Loucy (cell line): ENCODE measurements around the gene MC2R.

ENCODE experiments used
- H2AFZ ChIP-seq: fragments of 200-600 bp; sonication (generic); 2 replicates; pipeline ENCODE4 v1.6.0; 2016; ENCODE audit warnings: antibody characterized with exemption, mild to moderate bottlenecking, low read length, moderate library complexity
- H3F3A ChIP-seq: fragments of 200-600 bp; 2 replicates; pipeline ENCODE4 v1.6.0; 2016; ENCODE audit warnings: antibody characterized with exemption, low read depth, mild to moderate bottlenecking
- H3K27me3 ChIP-seq: fragments of 200-600 bp; sonication (generic); 2 replicates; pipeline ENCODE4 v1.6.1; 2014; ENCODE audit warnings: low read length, mild to moderate bottlenecking; ENCODE audit not compliant: insufficient read depth, poor library complexity, severe bottlenecking
- H3K36me3 ChIP-seq: fragments of 200-600 bp; sonication (generic); 2 replicates; pipeline ENCODE4 v1.6.1; 2016; ENCODE audit warnings: low read length; ENCODE audit not compliant: insufficient read depth
- H3K4me1 ChIP-seq: fragments of 200-600 bp; sonication (generic); 2 replicates; pipeline ENCODE4 v1.5.1; 2014; ENCODE audit warnings: low read length, mild to moderate bottlenecking; ENCODE audit not compliant: insufficient read depth, poor library complexity, severe bottlenecking
- H3K4me2 ChIP-seq: fragments of 200-600 bp; sonication (generic); 2 replicates; pipeline ENCODE4 v1.6.0; 2014; ENCODE audit warnings: antibody characterized with exemption, low read length, low read depth, mild to moderate bottlenecking; ENCODE audit not compliant: poor library complexity, severe bottlenecking
- H3K4me3 ChIP-seq: fragments of 200-600 bp; sonication (generic); 2 replicates; pipeline ENCODE4 v1.5.1; 2014; ENCODE audit warnings: low read length, mild to moderate bottlenecking, mixed read lengths; ENCODE audit not compliant: poor library complexity, severe bottlenecking
- H3K79me2 ChIP-seq: fragments of 200-600 bp; sonication (generic); 2 replicates; pipeline ENCODE4 v1.6.1; 2014; ENCODE audit warnings: low read length; ENCODE audit not compliant: insufficient read depth
- H3K9ac ChIP-seq: fragments of 200-600 bp; sonication (generic); 2 replicates; pipeline ENCODE4 v1.6.0; 2014; ENCODE audit warnings: mild to moderate bottlenecking, low read depth, low read length, moderate library complexity; ENCODE audit not compliant: poor library complexity, severe bottlenecking
- H3K9me2 ChIP-seq: fragments of 200-600 bp; sonication (generic); replicated peaks from 2 replicates; pipeline ENCODE4 v1.6.1; 2016; ENCODE audit warnings: low read depth, low read length, mixed read lengths
- H3K9me3 ChIP-seq: fragments of 200-600 bp; sonication (generic); 2 replicates; pipeline ENCODE4 v1.6.1; 2014; ENCODE audit warnings: mild to moderate bottlenecking, antibody characterized with exemption, low read length, low read depth; ENCODE audit not compliant: insufficient read depth
- H4K20me1 ChIP-seq: fragments of 200-600 bp; sonication (generic); 2 replicates; pipeline ENCODE4 v1.6.0; 2014; ENCODE audit warnings: antibody characterized with exemption, low read length, mild to moderate bottlenecking; ENCODE audit not compliant: insufficient read depth, poor library complexity, severe bottlenecking
- CTCF ChIP-seq: fragments of 200-600 bp; sonication (generic); conservative IDR thresholded peaks from 2 replicates; pipeline ENCODE4 v1.5.1; 2014; ENCODE audit warnings: mild to moderate bottlenecking, antibody characterized with exemption, low read length
- EZH2phosphoT487 ChIP-seq: fragments of 200-600 bp; IDR thresholded peaks from 2 replicates; pipeline ENCODE4 v1.6.1; 2018; ENCODE audit warnings: antibody characterized with exemption, mild to moderate bottlenecking, moderate library complexity, borderline replicate concordance

Gene MC2R

DNA sequence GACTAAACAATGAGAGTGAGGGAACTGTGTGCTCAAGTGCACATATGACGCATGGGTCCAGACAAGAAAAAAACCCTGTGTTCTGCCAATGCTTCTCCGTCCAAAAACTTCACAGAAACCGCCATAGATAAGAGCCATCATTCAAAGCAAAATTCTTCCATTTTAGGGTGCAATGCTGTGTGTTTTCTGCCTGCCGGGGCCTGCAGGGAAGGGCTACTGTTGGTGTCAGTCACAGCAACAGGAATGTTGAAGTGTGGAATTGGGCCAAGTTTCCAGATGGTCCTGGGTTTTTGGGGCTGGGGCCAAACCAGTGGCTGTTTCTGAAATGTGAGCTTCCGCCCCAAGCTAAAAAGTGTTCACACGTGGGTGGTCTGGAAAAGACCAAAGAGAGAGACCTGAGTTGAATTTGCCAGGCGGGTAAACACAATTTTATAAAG lies 677 bp upstream of the MC2R start:
- H3K9ac ChIP-seq = no peak overlapping the region
- H3F3A ChIP-seq = no peaks in the 10 kb centered on the region
- no peaks in the 10 kb centered on the region for H3K9me3 ChIP-seq
- H3K36me3 ChIP-seq = no peaks in the 10 kb centered on the region
- H4K20me1 ChIP-seq = no peaks in the 10 kb centered on the region
- no peaks in the 10 kb centered on the region for H3K9me2 ChIP-seq
- no peaks in the 10 kb centered on the region for H3K79me2 ChIP-seq
- H3K4me1 ChIP-seq = no peaks in the 10 kb centered on the region
- no peaks in the 10 kb centered on the region for H3K27me3 ChIP-seq
- TF ChIP-seq EZH2phosphoT487 = no peak
- no peak for TF ChIP-seq CTCF
- H3K4me3 ChIP-seq = no peak overlapping the region
- no peak overlapping the region for H3K4me2 ChIP-seq
- no peak overlapping the region for H2AFZ ChIP-seq

DNA sequence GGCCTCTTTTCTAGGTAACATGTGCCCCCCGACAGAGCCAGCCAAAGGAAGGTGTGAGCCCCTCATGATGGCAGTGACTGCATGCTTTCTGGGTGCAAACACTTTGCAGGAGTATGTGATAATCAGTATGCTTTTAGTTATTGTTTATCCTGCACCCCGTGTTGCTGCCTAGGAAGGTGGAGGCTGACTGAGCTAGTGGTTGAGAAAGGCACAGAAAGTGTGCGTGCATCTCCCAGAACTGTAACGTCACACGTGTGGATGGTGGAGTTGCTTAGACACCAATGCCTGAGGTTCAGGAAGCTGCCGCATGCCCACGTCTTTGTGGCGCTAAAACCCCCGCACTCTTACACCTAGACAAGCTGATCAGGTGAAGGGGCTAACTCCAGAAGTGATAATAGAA lies 580 bp downstream of the MC2R start:
- Histone ChIP-seq H4K20me1 (no peaks in the 10 kb centered on the region), H3F3A (no peaks in the 10 kb centered on the region), H3K9me3 (no peaks in the 10 kb centered on the region), H3K27me3 (no peaks in the 10 kb centered on the region), H2AFZ (no peak overlapping the region), H3K4me1 (no peaks in the 10 kb centered on the region), H3K4me2 (no peak overlapping the region), H3K79me2 (no peaks in the 10 kb centered on the region), H3K4me3 (no peak overlapping the region), H3K9ac (no peak overlapping the region), H3K9me2 (no peaks in the 10 kb centered on the region), H3K36me3 (no peaks in the 10 kb centered on the region)
- TF ChIP-seq EZH2phosphoT487 (no peak), CTCF (no peak)

DNA sequence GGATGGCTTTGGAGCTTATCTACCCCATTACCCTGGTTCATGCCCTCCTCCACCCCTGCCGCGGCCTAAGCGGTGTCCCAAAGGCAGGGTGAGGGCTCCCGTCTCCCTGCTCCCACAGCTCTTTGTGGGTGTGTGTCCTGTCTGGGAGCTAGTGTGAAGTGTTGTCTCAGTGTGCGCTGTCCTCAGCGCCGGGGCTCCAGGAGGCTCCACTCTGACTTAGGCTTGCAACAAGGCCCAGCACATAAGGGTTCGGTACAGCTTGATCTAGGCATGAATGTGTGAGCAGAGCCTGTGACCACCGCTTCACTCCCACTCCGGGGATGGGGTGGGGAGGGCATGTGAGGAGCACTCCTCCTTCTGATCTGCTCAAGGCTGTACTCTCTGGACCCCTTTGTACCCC lies 1.2 kb downstream of the MC2R start:
- no peaks in the 10 kb centered on the region for H3K9me2 ChIP-seq
- H3K36me3 ChIP-seq = no peaks in the 10 kb centered on the region
- H3K4me2 ChIP-seq = no peak overlapping the region
- no peaks in the 10 kb centered on the region for H4K20me1 ChIP-seq
- no peaks in the 10 kb centered on the region for H3K9me3 ChIP-seq
- no peak for TF ChIP-seq CTCF
- no peak for TF ChIP-seq EZH2phosphoT487
- H3K4me1 ChIP-seq = no peaks in the 10 kb centered on the region
- H3K4me3 ChIP-seq = no peak overlapping the region
- H2AFZ ChIP-seq = no peak overlapping the region
- H3F3A ChIP-seq = no peaks in the 10 kb centered on the region
- no peaks in the 10 kb centered on the region for H3K27me3 ChIP-seq
- H3K9ac ChIP-seq = no peak overlapping the region
- H3K79me2 ChIP-seq = no peaks in the 10 kb centered on the region
